ENCODE measurements around the gene CTSS.
"Not testable (repeated sequence)": the region's sequence is repeated elsewhere in the genome, so short reads cannot be mapped to it uniquely, and the experiment has no call there.

Gene CTSS

GRCh38 chr1:150765296-150765976 is at the start of gene CTSS:
CTSS (minus strand) TSS chr1:150765778; CDS start chr1:150764763, 1,015 bp downstream.
- Histone ChIP-seq H3K4me3 (peak within 1 kb of the TSS; percentile 20 to 44 (median 26)), H3K27ac (peak within 1 kb of the TSS in 20 of 21 experiments; percentile 33 to 93 (median 81))

- no peak overlapping the region for H3K4me3 ChIP-seq
Observed at GRCh38 chr1:150813028-150813707, 47.6 kb upstream of the CTSS start.

GRCh38 chr1:150810958-150811659 is 45.5 kb upstream of the CTSS start:
- Histone ChIP-seq H3K27ac (peak overlapping the region in 6 of 21 experiments; percentile 8 to 79 (median 60)), H3K4me3 (no peak overlapping the region)

More at GRCh38 chr1:150813028-150813707, 47.6 kb upstream of the CTSS start:
- peak overlapping the region in 2 of 21 experiments; percentile 11 to 13 for H3K27ac ChIP-seq

GRCh38 chr1:150809651-150810050 is 44.1 kb upstream of the CTSS start:
- Histone ChIP-seq H3K4me3 (no peak overlapping the region), H3K27ac (peak overlapping the region in 13 of 21 experiments; percentile 13 to 87 (median 73))

GRCh38 chr1:150808846-150809245 is 43.3 kb upstream of the CTSS start:
- Histone ChIP-seq H3K27ac (peak overlapping the region in 18 of 21 experiments; percentile 13 to 87 (median 70)), H3K4me3 (no peak overlapping the region)

- H3K27ac ChIP-seq: peak within 1 kb of the TSS in 20 of 21 experiments; percentile 13 to 87 (median 68)
- peak within 1 kb of the TSS; percentile 10 to 38 (median 29) for H3K4me3 ChIP-seq
Observed at GRCh38 chr1:150808121-150808520, 42.5 kb upstream of the CTSS start, which contains the start of gene CTSK. CTSK (minus strand) TSS chr1:150808260; CDS start chr1:150806805, 1,455 bp downstream.

GRCh38 chr1:150807249-150808023 is 41.9 kb upstream of the CTSS start:
- Histone ChIP-seq H3K4me3 (peak overlapping the region; percentile 10 to 38 (median 29)), H3K27ac (peak overlapping the region in 19 of 21 experiments; percentile 6 to 87 (median 66))

- H3K27ac ChIP-seq: peak overlapping the region in 6 of 21 experiments; percentile 15 to 87 (median 80)
Observed at GRCh38 chr1:150805899-150806298, 40.3 kb upstream of the CTSS start.

GRCh38 chr1:150804671-150805070 is 39.1 kb upstream of the CTSS start:
- Histone ChIP-seq H3K4me3 (no peak overlapping the region), H3K27ac (no peak overlapping the region)

More at GRCh38 chr1:150805899-150806298, 40.3 kb upstream of the CTSS start:
- peak overlapping the region in 1 of 7 experiments; percentile 38 for H3K4me3 ChIP-seq

- no peak overlapping the region for H3K27ac ChIP-seq
Observed at GRCh38 chr1:150799089-150799488, 33.5 kb upstream of the CTSS start.

GRCh38 chr1:150798525-150798924 is 32.9 kb upstream of the CTSS start:
- Histone ChIP-seq H3K27ac (no peak overlapping the region), H3K4me3 (no peak overlapping the region)

More at GRCh38 chr1:150799089-150799488, 33.5 kb upstream of the CTSS start:
- H3K4me3 ChIP-seq: no peak overlapping the region

GRCh38 chr1:150796374-150796773 is 30.8 kb upstream of the CTSS start:
- no peak overlapping the region for H3K27ac ChIP-seq
- no peak overlapping the region for H3K4me3 ChIP-seq

GRCh38 chr1:150793778-150794177 is 28.2 kb upstream of the CTSS start:
- H3K4me3 ChIP-seq: not testable (repeated sequence)
- H3K27ac ChIP-seq: peak overlapping the region in 2 of 21 experiments; percentile 6 to 33

GRCh38 chr1:150793221-150793620 is 27.6 kb upstream of the CTSS start:
- no peak overlapping the region for H3K4me3 ChIP-seq
- peak overlapping the region in 4 of 21 experiments; percentile 21 to 45 (median 34) for H3K27ac ChIP-seq

GRCh38 chr1:150791585-150791984 is 26.0 kb upstream of the CTSS start:
- peak overlapping the region in 7 of 21 experiments; percentile 24 to 65 (median 39) for H3K27ac ChIP-seq
- H3K4me3 ChIP-seq: no peak overlapping the region

GRCh38 chr1:150789396-150789795 is 23.8 kb upstream of the CTSS start:
- Histone ChIP-seq H3K4me3 (no peak overlapping the region), H3K27ac (peak overlapping the region in 3 of 21 experiments; percentile 14 to 64 (median 33))

- Histone ChIP-seq H3K4me3 (no peak overlapping the region), H3K27ac (peak overlapping the region in 2 of 21 experiments; percentile 14 to 64)
Observed at GRCh38 chr1:150788946-150789345, 23.4 kb upstream of the CTSS start.

- H3K27ac ChIP-seq: peak overlapping the region in 1 of 21 experiments; percentile 50
Observed at GRCh38 chr1:150787455-150787854, 21.9 kb upstream of the CTSS start.

GRCh38 chr1:150780510-150780909 is 14.9 kb upstream of the CTSS start:
- Histone ChIP-seq H3K4me3 (no peak overlapping the region), H3K27ac (no peak overlapping the region)

More at GRCh38 chr1:150787455-150787854, 21.9 kb upstream of the CTSS start:
- no peak overlapping the region for H3K4me3 ChIP-seq
